ENCODE results near the gene POGLUT2. TPM values are rescaled to one million over a fixed set of nuclear protein-coding genes. Genes with fewer than 3 reads are reported as not detected.
"Not testable (repeated sequence)": the region's sequence is repeated elsewhere in the genome, so short reads cannot be mapped to it uniquely, and the experiment has no call there.

POGLUT2 gene
- total RNA-seq, 4 donors from 2014 or later = 0.75 to 3.5 (median 2.0) TPM; not detected in 1

GRCh38 chr13:102781591-102781990, 17.2 kb downstream of the POGLUT2 start:
- in situ Hi-C loops (cut with MboI; ENCODE audit: low pct_ligation_motif_present in 1 of 4, low pct_unique_long_range_greater_than_20kb in 1 of 4, low sequenced_read_pairs in 3 of 4) = no loop called here
- Histone ChIP-seq H3K27me3 (no peaks in the 10 kb centered on the region), H3K27ac (no peak overlapping the region), H3K4me1 (no peaks in the 10 kb centered on the region), H3K36me3 (no peaks in the 10 kb centered on the region), H3K4me3 (no peak overlapping the region), H3K9me3 (no peaks in the 10 kb centered on the region)
- WGBS, 2 donors (ENCODE audit: low coverage in 1 of 2) = 100% methylated on average over 1 of the region's 1 CpG; no CpG with 5 or more reads in 1 of the 2 donors
- TF ChIP-seq POLR2A (IDR thresholded peaks at IDR 0.05) = no peak
- TF ChIP-seq CTCF (IDR thresholded peaks at IDR 0.05) = no peak
- no peak for TF ChIP-seq EP300 (IDR thresholded peaks at IDR 0.05; ENCODE audit: low read depth)
- no peak for TF ChIP-seq POLR2AphosphoS5 (IDR thresholded peaks at IDR 0.05)
- no peak for DNase-seq
- intact Hi-C loops (cut with DNase I; ENCODE audit: low total_unique reads) = no loop called here

GRCh38 chr13:102780656-102781055, 18.1 kb downstream of the POGLUT2 start:
- H3K4me3 ChIP-seq; in situ Hi-C loops (cut with MboI; ENCODE audit: low pct_ligation_motif_present in 1 of 4, low pct_unique_long_range_greater_than_20kb in 1 of 4, low sequenced_read_pairs in 3 of 4); H3K4me1 ChIP-seq; DNase-seq; intact Hi-C loops (cut with DNase I; ENCODE audit: low total_unique reads); H3K9me3 ChIP-seq; H3K36me3 ChIP-seq; H3K27ac ChIP-seq; H3K27me3 ChIP-seq: not testable (repeated sequence)
- 78 to 80% methylated on average over 4 of the region's 4 CpGs for WGBS, 2 donors (ENCODE audit: low coverage in 1 of 2)

- 61 to 65% methylated on average over 4 to 5 of the region's 5 CpGs for WGBS, 2 donors (ENCODE audit: low coverage in 1 of 2)
- Histone ChIP-seq H3K36me3 (no peaks in the 10 kb centered on the region), H3K4me3 (no peak overlapping the region), H3K9me3 (no peaks in the 10 kb centered on the region), H3K27ac (no peak overlapping the region), H3K27me3 (no peaks in the 10 kb centered on the region), H3K4me1 (no peaks in the 10 kb centered on the region)
- in situ Hi-C loops (cut with MboI; ENCODE audit: low pct_ligation_motif_present in 1 of 4, low pct_unique_long_range_greater_than_20kb in 1 of 4, low sequenced_read_pairs in 3 of 4) (no loop called here), intact Hi-C loops (cut with DNase I; ENCODE audit: low total_unique reads) (loop anchor here (10.0 kb wide), 1 partner anchor 185 kb away; the partner anchor contains the start of gene TPP2)
- TF ChIP-seq CTCF (IDR thresholded peaks at IDR 0.05) (no peak), EP300 (IDR thresholded peaks at IDR 0.05; ENCODE audit: low read depth) (no peak), POLR2A (IDR thresholded peaks at IDR 0.05) (no peak), POLR2AphosphoS5 (IDR thresholded peaks at IDR 0.05) (no peak)
- DNase-seq = no peak
These were observed 19.2 kb downstream of the POGLUT2 start for GRCh38 chr13:102779436-102780159.

- intact Hi-C loops (cut with DNase I; ENCODE audit: low total_unique reads) (loop anchor here (10.0 kb wide), 1 partner anchor 183 kb away; the partner anchor contains the start of gene TPP2), in situ Hi-C loops (cut with MboI; ENCODE audit: low pct_ligation_motif_present in 1 of 4, low pct_unique_long_range_greater_than_20kb in 1 of 4, low sequenced_read_pairs in 3 of 4) (no loop called here)
These were observed 21.0 kb downstream of the POGLUT2 start for GRCh38 chr13:102777736-102778135.

More at GRCh38 chr13:102777736-102778135, 21.0 kb downstream of the POGLUT2 start:
- TF ChIP-seq EP300 (IDR thresholded peaks at IDR 0.05; ENCODE audit: low read depth) = no peak
- TF ChIP-seq POLR2A (IDR thresholded peaks at IDR 0.05) = no peak
- TF ChIP-seq POLR2AphosphoS5 (IDR thresholded peaks at IDR 0.05) = no peak
- TF ChIP-seq CTCF (IDR thresholded peaks at IDR 0.05) = no peak
- Histone ChIP-seq H3K9me3 (no peaks in the 10 kb centered on the region), H3K27ac (no peak overlapping the region), H3K4me3 (no peak overlapping the region), H3K4me1 (peaks cover 0 to 7% (median 5%) of the 10 kb centered on the region in 4 donors), H3K36me3 (no peaks in the 10 kb centered on the region), H3K27me3 (no peaks in the 10 kb centered on the region)
- no peak for DNase-seq
- WGBS, 2 donors (ENCODE audit: low coverage in 1 of 2) = 88 to 95% methylated on average over 3 of the region's 3 CpGs

All from transverse colon (tissue), 4 donors.